ENCODE data around the gene MGAT3. TPM values are rescaled to one million over a fixed set of nuclear protein-coding genes. Genes with fewer than 3 reads are reported as not detected.

The MGAT3 gene
- polyA plus RNA-seq, 2 donors = 0.28 to 0.36 TPM

DNA sequence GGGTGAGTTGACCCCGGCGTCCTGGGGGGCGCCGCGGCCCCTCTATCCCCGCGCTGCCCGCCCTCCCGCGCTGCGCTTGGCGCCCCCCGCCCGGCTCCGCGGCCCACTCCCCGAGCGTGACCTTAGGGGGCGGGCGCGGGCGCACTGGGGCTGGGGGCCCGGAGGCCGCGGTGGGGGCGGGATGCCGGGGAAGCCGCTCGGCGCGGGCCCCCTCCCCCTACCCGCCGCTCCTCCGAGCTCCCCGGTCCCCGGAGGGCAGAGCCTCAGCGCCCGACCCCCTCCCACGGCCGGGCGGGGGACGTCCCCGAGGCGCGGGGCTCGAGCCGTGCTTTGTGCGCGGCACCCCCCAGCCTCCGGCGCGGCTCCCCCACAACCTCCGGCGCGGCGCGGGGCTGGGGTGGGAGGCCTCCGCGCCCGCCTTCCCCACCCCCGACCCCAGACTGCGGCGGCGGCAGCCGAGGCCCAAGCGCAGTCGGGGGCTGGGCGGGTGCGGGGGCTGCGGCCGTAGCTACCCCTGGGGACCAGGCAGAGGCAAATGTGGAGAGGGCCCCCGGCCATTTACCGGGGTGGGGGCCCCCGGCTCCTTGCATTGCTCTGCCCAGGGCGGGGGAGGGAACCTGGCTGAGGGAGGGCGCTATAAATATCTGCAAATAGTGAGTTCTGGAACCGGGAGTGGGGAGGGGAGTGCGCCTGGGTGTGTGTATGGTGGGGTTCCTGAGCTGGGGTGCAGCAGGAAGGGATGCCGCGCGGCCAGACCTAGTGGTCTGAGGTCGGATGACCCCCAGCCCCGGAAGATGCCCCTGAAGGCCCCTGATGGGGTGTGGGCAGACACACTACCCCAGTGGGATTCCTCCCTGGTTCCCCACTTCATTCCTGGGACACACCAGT lies 988 bp downstream of the MGAT3 start:
- peak overlapping the region; percentile 40 to 47 for H3K4me3 ChIP-seq (ENCODE audit: low read depth in 1 of 2, low read length in 2 of 2)
- H3K36me3 ChIP-seq (ENCODE audit: control insufficient read depth in 2 of 2, insufficient read depth in 2 of 2, low read length in 1 of 2) = no peaks in the 10 kb centered on the region
- WGBS, 2 donors = 2 to 4% methylated on average over 40 to 83 of the region's 83 CpGs
- H3K27ac ChIP-seq (ENCODE audit: low read depth in 2 of 2, low read length in 1 of 2) = no peak overlapping the region
- H3K4me1 ChIP-seq (ENCODE audit: control insufficient read depth in 2 of 2, insufficient read depth in 2 of 2, low read length in 1 of 2) = peaks cover 4 to 11% of the 10 kb centered on the region in 2 donors
- H3K27me3 ChIP-seq (ENCODE audit: control insufficient read depth in 1 of 2, insufficient read depth in 2 of 2, low read length in 2 of 2) = peaks cover 0 to 10% of the 10 kb centered on the region in 2 donors
- peaks cover 0 to 4% of the 10 kb centered on the region in 2 donors for H3K9me3 ChIP-seq (ENCODE audit: control insufficient read depth in 2 of 2, insufficient read depth in 1 of 2, low read depth in 1 of 2, low read length in 1 of 2)

DNA sequence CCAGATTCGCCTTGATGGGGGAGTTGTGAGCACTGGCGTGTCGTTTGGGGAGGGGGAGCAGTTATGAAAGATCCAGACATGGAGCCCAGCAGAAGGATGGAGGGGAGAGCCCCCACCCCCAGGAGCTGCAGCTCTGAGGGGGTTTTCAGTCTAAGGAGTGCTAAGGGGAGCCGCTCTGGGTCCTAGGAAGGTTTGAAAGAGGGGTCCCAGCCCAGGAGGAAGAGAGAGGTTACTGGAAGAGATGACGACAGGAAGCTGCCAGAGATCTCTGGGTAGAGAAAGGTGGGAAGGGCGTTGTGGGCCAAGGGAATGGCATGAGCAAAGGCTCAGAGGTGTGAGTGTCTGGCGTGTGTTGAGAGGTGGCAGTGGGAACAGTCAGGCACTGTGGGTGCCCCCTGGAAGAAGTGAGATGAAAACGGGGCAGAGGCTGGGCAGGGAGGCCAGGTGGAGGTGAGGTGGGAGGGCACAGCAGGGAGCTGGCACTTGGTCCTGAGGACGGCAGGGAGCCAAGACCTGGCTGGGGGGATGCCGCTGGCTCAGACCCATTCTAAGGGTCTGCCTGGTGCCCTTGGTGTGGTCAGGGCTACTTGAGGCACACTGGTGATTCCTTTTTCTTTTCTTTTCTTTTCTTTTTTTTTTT lies 1.8 kb downstream of the MGAT3 start:
- 56 to 57% methylated on average over 10 of the region's 10 CpGs for WGBS, 2 donors
- Histone ChIP-seq H3K27ac (ENCODE audit: low read depth in 2 of 2, low read length in 1 of 2) (no peak overlapping the region), H3K27me3 (ENCODE audit: control insufficient read depth in 1 of 2, insufficient read depth in 2 of 2, low read length in 2 of 2) (peaks cover 0 to 10% of the 10 kb centered on the region in 2 donors)

DNA sequence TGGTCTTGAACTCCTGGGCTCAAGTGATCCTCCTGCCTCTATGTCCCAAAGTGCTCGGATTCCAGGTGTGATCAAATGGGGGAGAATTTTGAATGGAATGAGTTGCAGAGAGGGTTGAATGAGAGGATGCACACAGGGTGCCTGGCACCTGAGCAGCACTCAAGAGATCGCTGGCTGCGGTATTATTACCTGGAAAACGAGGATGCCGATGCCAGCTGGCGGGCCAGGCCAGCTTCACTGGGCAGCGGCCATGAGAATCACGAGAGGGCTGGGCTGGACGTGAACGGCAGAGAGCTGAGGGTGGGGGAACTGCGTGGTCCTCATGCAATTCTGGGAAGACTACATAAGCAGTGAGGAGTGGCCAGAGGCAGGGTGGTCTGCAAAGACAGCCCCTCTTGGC lies 2.9 kb downstream of the MGAT3 start:
- peaks cover 4 to 5% of the 10 kb centered on the region in 2 donors for H3K4me1 ChIP-seq (ENCODE audit: control insufficient read depth in 2 of 2, insufficient read depth in 2 of 2, low read length in 1 of 2)
- WGBS, 2 donors = 64 to 73% methylated on average over 11 of the region's 11 CpGs

More for the DNA sequence above, 1.8 kb downstream of the MGAT3 start:
- no peak overlapping the region for H3K4me3 ChIP-seq (ENCODE audit: low read depth in 1 of 2, low read length in 2 of 2)
- no peaks in the 10 kb centered on the region for H3K36me3 ChIP-seq (ENCODE audit: control insufficient read depth in 2 of 2, insufficient read depth in 2 of 2, low read length in 1 of 2)
- peaks cover 0 to 4% of the 10 kb centered on the region in 2 donors for H3K9me3 ChIP-seq (ENCODE audit: control insufficient read depth in 2 of 2, insufficient read depth in 1 of 2, low read depth in 1 of 2, low read length in 1 of 2)
- peaks cover 4 to 11% of the 10 kb centered on the region in 2 donors for H3K4me1 ChIP-seq (ENCODE audit: control insufficient read depth in 2 of 2, insufficient read depth in 2 of 2, low read length in 1 of 2)

DNA sequence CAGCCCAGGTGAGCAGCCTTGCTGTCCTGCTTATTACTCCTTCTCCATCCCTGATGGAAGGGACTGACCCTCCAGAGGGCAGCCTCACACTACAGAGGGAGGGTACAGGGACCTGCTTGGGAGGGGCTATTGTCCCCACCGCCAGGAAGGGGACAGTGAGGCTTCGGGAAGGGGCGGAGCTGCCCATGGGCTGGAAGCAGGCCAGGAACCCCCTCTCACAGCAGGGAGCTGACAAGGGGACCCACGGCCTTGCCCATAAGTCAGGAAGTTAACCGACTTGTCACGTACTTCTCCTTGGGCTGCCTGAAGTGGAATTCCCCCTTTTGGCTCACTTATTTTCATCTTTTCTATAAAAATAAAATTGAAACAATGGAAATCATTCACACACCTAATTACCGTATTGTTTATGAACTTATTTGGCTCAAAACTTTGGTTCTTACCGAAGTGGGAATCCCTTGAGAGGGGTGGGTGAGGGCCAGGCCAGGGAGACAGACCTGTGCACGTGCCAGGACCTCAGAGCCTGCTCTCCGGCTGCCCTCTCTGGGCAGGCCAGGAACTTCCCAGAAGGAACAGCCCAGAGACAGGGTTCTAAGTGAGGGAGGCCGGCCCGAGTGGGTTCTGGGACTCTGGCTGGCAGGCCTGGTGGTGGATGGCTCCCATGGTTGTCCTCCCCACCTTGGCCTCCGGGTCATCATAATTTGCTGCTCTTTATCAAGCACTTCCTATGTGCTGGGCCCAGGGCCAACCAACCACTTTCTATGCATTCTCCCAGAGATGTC lies 5.8 kb downstream of the MGAT3 start:
- Histone ChIP-seq H3K36me3 (ENCODE audit: control insufficient read depth in 2 of 2, insufficient read depth in 2 of 2, low read length in 1 of 2) (no peaks in the 10 kb centered on the region), H3K9me3 (ENCODE audit: control insufficient read depth in 2 of 2, insufficient read depth in 1 of 2, low read depth in 1 of 2, low read length in 1 of 2) (peaks cover 0 to 2% of the 10 kb centered on the region in 2 donors), H3K27ac (ENCODE audit: low read depth in 2 of 2, low read length in 1 of 2) (no peak overlapping the region), H3K4me3 (ENCODE audit: low read depth in 1 of 2, low read length in 2 of 2) (no peak overlapping the region), H3K27me3 (ENCODE audit: control insufficient read depth in 1 of 2, insufficient read depth in 2 of 2, low read length in 2 of 2) (peaks cover 0 to 7% of the 10 kb centered on the region in 2 donors), H3K4me1 (ENCODE audit: control insufficient read depth in 2 of 2, insufficient read depth in 2 of 2, low read length in 1 of 2) (no peaks in the 10 kb centered on the region)
- WGBS, 2 donors = 55 to 61% methylated on average over 13 of the region's 13 CpGs

More for the DNA sequence above, 2.9 kb downstream of the MGAT3 start:
- H3K9me3 ChIP-seq (ENCODE audit: control insufficient read depth in 2 of 2, insufficient read depth in 1 of 2, low read depth in 1 of 2, low read length in 1 of 2) = peaks cover 0 to 4% of the 10 kb centered on the region in 2 donors
- H3K27me3 ChIP-seq (ENCODE audit: control insufficient read depth in 1 of 2, insufficient read depth in 2 of 2, low read length in 2 of 2) = peaks cover 0 to 10% of the 10 kb centered on the region in 2 donors
- H3K27ac ChIP-seq (ENCODE audit: low read depth in 2 of 2, low read length in 1 of 2) = no peak overlapping the region
- H3K4me3 ChIP-seq (ENCODE audit: low read depth in 1 of 2, low read length in 2 of 2) = no peak overlapping the region
- no peaks in the 10 kb centered on the region for H3K36me3 ChIP-seq (ENCODE audit: control insufficient read depth in 2 of 2, insufficient read depth in 2 of 2, low read length in 1 of 2)

DNA sequence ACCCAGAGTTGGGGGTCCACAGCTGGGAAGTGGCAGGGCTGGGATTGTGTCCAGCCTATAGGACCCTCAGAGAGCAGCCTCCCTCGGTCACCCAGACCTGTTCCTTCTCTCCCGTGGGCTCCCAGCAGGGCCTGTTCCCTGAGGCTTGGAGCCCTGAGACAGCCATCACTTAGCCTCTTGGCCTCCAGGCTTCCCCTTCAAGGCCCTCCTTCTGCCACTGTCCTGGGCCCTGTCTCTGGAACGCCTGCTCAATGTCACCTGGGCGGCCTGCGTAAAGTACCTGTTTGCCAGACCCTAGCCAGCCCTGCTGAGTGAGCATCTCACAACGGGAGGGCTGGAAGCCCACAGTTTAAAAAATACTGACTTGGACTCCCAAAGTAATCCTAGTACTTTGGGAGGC lies 6.5 kb downstream of the MGAT3 start:
- no peaks in the 10 kb centered on the region for H3K36me3 ChIP-seq (ENCODE audit: control insufficient read depth in 2 of 2, insufficient read depth in 2 of 2, low read length in 1 of 2)
- 89 to 93% methylated on average over 6 of the region's 6 CpGs for WGBS, 2 donors
- no peaks in the 10 kb centered on the region for H3K4me1 ChIP-seq (ENCODE audit: control insufficient read depth in 2 of 2, insufficient read depth in 2 of 2, low read length in 1 of 2)
- peaks cover 0 to 2% of the 10 kb centered on the region in 2 donors for H3K9me3 ChIP-seq (ENCODE audit: control insufficient read depth in 2 of 2, insufficient read depth in 1 of 2, low read depth in 1 of 2, low read length in 1 of 2)
- H3K27me3 ChIP-seq (ENCODE audit: control insufficient read depth in 1 of 2, insufficient read depth in 2 of 2, low read length in 2 of 2) = peaks cover 0 to 2% of the 10 kb centered on the region in 2 donors
- peak overlapping the region in 1 of 2 donors; percentile 29 for H3K27ac ChIP-seq (ENCODE audit: low read depth in 2 of 2, low read length in 1 of 2)
- no peak overlapping the region for H3K4me3 ChIP-seq (ENCODE audit: low read depth in 1 of 2, low read length in 2 of 2)

DNA sequence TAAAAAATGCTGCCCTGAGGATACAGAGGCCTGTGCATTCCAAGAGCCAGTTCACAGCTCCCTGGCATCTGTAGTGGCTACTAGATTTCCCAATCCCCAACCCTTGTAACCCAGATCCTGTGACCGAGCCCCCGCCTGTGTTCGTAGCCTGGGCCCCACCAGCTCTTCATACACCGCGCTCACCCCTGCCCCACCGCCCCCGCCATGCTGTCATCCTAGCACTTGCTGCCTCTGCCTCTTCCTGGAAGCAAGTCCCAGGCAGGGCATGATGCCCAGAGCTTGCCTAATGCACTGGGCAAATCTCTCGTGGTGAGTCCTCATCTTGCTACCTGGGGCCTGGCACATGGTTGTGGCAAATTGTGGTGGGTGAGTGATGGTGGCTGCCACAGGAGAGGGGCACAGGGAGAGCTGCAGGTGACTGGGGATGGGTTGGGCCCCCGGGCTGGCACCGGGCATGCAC lies 7.1 kb downstream of the MGAT3 start:
- Histone ChIP-seq H3K36me3 (ENCODE audit: control insufficient read depth in 2 of 2, insufficient read depth in 2 of 2, low read length in 1 of 2) (no peaks in the 10 kb centered on the region), H3K4me1 (ENCODE audit: control insufficient read depth in 2 of 2, insufficient read depth in 2 of 2, low read length in 1 of 2) (no peaks in the 10 kb centered on the region), H3K27ac (ENCODE audit: low read depth in 2 of 2, low read length in 1 of 2) (peak overlapping the region in 1 of 2 donors; percentile 8), H3K9me3 (ENCODE audit: control insufficient read depth in 2 of 2, insufficient read depth in 1 of 2, low read depth in 1 of 2, low read length in 1 of 2) (peaks cover 0 to 2% of the 10 kb centered on the region in 2 donors), H3K4me3 (ENCODE audit: low read depth in 1 of 2, low read length in 2 of 2) (no peak overlapping the region), H3K27me3 (ENCODE audit: control insufficient read depth in 1 of 2, insufficient read depth in 2 of 2, low read length in 2 of 2) (no peaks in the 10 kb centered on the region)
- 44 to 60% methylated on average over 10 of the region's 10 CpGs for WGBS, 2 donors

DNA sequence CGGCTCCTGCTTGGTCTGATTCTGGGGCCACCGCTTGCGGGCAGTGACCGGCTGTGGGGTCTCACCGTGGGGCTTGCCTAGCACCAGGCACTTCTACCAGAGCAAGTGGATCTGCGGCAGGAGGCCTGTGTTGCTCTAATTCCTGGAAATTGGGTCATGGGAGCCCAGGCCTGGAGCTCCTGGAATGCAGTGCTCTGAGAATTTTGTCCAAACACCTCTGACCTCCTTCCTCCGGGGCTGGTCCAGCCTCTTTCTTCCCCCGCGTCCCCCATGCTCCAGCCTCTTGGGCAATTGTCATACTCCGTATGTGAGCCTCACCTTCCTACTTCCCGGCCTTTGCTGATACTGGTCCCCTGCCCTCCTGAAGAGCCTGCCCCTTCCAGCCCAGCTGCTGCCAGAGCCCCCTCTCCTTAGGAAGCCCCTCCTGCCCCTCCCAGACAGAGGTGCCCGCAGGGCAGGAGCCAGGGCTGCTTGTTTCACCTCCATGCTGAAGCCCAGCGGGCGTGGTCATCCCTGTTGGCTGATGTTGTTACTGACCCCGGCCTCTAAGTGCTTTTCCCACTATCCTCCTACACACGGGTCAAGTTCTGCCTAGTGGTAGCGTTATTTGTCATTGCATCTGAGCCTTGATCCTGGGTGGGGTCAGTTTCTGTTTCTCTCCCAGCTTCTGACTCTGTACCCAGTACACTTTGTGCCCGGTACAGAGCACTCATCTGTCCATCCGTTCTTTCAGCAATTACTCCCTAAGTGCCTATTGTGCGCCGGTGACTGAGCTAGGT lies 9.6 kb downstream of the MGAT3 start:
- Histone ChIP-seq H3K9me3 (ENCODE audit: control insufficient read depth in 2 of 2, insufficient read depth in 1 of 2, low read depth in 1 of 2, low read length in 1 of 2) (peaks cover 0 to 2% of the 10 kb centered on the region in 2 donors), H3K4me3 (ENCODE audit: low read depth in 1 of 2, low read length in 2 of 2) (no peak overlapping the region), H3K27me3 (ENCODE audit: control insufficient read depth in 1 of 2, insufficient read depth in 2 of 2, low read length in 2 of 2) (no peaks in the 10 kb centered on the region), H3K4me1 (ENCODE audit: control insufficient read depth in 2 of 2, insufficient read depth in 2 of 2, low read length in 1 of 2) (peaks cover 0 to 6% of the 10 kb centered on the region in 2 donors), H3K27ac (ENCODE audit: low read depth in 2 of 2, low read length in 1 of 2) (no peak overlapping the region), H3K36me3 (ENCODE audit: control insufficient read depth in 2 of 2, insufficient read depth in 2 of 2, low read length in 1 of 2) (no peaks in the 10 kb centered on the region)
- WGBS, 2 donors = 71 to 79% methylated on average over 21 of the region's 21 CpGs

DNA sequence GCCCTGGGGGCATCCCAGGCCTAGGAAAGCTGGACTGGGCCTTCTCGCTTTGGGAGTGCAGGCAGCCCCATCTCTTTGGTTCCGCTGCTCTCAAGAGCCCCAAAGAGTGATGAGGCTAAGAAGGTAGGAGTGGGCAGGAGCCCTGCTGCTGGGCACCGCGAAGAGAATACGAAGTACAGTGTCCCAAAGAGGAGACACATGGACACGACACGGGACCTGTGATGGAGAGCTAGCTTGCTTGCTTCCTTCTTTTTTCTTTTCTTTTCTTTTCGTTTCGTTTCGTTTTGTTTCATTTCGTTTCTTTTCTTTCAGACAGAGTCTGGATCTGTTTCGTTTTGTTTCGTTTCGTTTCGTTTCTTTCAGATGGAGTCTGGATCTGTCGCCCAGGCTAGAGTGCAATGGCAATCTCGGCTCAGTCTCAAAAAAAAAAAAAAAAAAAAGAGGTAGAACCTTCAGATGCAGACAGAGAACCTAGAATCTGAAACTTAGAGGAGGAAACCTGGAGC lies 10.6 kb downstream of the MGAT3 start:
- no peak overlapping the region for H3K27ac ChIP-seq (ENCODE audit: low read depth in 2 of 2, low read length in 1 of 2)

More for the DNA sequence above, 10.6 kb downstream of the MGAT3 start:
- Histone ChIP-seq H3K27me3 (ENCODE audit: control insufficient read depth in 1 of 2, insufficient read depth in 2 of 2, low read length in 2 of 2) (no peaks in the 10 kb centered on the region), H3K36me3 (ENCODE audit: control insufficient read depth in 2 of 2, insufficient read depth in 2 of 2, low read length in 1 of 2) (no peaks in the 10 kb centered on the region), H3K4me3 (ENCODE audit: low read depth in 1 of 2, low read length in 2 of 2) (no peak overlapping the region), H3K9me3 (ENCODE audit: control insufficient read depth in 2 of 2, insufficient read depth in 1 of 2, low read depth in 1 of 2, low read length in 1 of 2) (peaks cover 0 to 2% of the 10 kb centered on the region in 2 donors), H3K4me1 (ENCODE audit: control insufficient read depth in 2 of 2, insufficient read depth in 2 of 2, low read length in 1 of 2) (peaks cover 5 to 14% of the 10 kb centered on the region in 2 donors)
- 64 to 65% methylated on average over 17 of the region's 17 CpGs for WGBS, 2 donors

All from esophagus (tissue), 2 donors.